Hepatocyte (in vitro differentiated cells): ENCODE measurements around the gene SLC35G6. TPM values are rescaled to one million over a fixed set of nuclear protein-coding genes. Genes with fewer than 3 reads are reported as not detected.

Experiments used
- DNase-seq: peaks from one replicate; pipeline ENCODE4 v3.0.0-alpha.2; 2016; ENCODE audit warnings: low spot score
- H2AFZ ChIP-seq: fragments of 200-600 bp; sonication (generic); 2 replicates; pipeline ENCODE4 v1.6.0; 2016; ENCODE audit warnings: antibody characterized with exemption, mild to moderate bottlenecking
- H3K27ac ChIP-seq: fragments of 200-600 bp; sonication (generic); 2 replicates; pipeline ENCODE4 v1.5.1; 2016; ENCODE audit warnings: mild to moderate bottlenecking
- H3K27me3 ChIP-seq: fragments of 200-600 bp; sonication (generic); 2 replicates; pipeline ENCODE4 v1.6.1; 2016
- H3K36me3 ChIP-seq: fragments of 200-600 bp; sonication (generic); replicated peaks from 2 replicates; pipeline ENCODE4 v1.5.1; 2016; ENCODE audit warnings: low read depth; ENCODE audit not compliant: insufficient read depth
- H3K4me1 ChIP-seq: fragments of 200-600 bp; sonication (generic); 2 replicates; pipeline ENCODE4 v1.5.1; 2016; ENCODE audit warnings: mild to moderate bottlenecking, moderate library complexity; ENCODE audit not compliant: insufficient read depth
- H3K4me2 ChIP-seq: fragments of 200-600 bp; sonication (generic); 2 replicates; pipeline ENCODE4 v1.6.0; 2016
- H3K4me3 ChIP-seq: fragments of 200-600 bp; sonication (generic); 2 replicates; pipeline ENCODE4 v1.5.1; 2016; ENCODE audit warnings: mild to moderate bottlenecking
- H3K79me2 ChIP-seq: fragments of 200-600 bp; sonication (generic); 2 replicates; pipeline ENCODE4 v1.6.0; 2017; ENCODE audit warnings: mild to moderate bottlenecking
- H3K9me2 ChIP-seq: fragments of 200-600 bp; sonication (generic); replicated peaks from 2 replicates; pipeline ENCODE4 v1.6.0; 2017; ENCODE audit warnings: mild to moderate bottlenecking; ENCODE audit not compliant: insufficient read depth
- H3K9me3 ChIP-seq: fragments of 200-600 bp; sonication (generic); 2 replicates; pipeline ENCODE4 v1.5.1; 2016; ENCODE audit warnings: low read depth, mild to moderate bottlenecking
- H4K20me1 ChIP-seq: fragments of 200-600 bp; sonication (generic); 2 replicates; pipeline ENCODE4 v1.6.0; 2016; ENCODE audit warnings: mild to moderate bottlenecking; ENCODE audit not compliant: insufficient read depth, poor library complexity, severe bottlenecking
- CTCF ChIP-seq: fragments of 200-600 bp; sonication (generic); IDR thresholded peaks from 2 replicates; pipeline ENCODE4 v1.5.1; 2016; ENCODE audit warnings: antibody characterized with exemption, mild to moderate bottlenecking; ENCODE audit not compliant: poor library complexity
- EZH2 ChIP-seq: fragments of 200-600 bp; sonication (generic); IDR thresholded peaks from 2 replicates; pipeline ENCODE4 v1.6.1; 2016; ENCODE audit warnings: antibody characterized with exemption, mild to moderate bottlenecking, borderline replicate concordance
- EZH2phosphoT487 ChIP-seq: fragments of 200-600 bp; sonication (generic); IDR thresholded peaks from one replicate; pipeline ENCODE4 v1.6.1; 2018; ENCODE audit warnings: antibody characterized with exemption, mild to moderate bottlenecking, low read depth, moderate library complexity; ENCODE audit not compliant: unreplicated experiment, severe bottlenecking
- WGBS: methylation state at CpG from one replicate; pipeline ENCODE4 v1.1.6; 2016; ENCODE audit warnings: low lambda C conversion rate; ENCODE audit errors: missing lambda C conversion rate; 5-methylcytosine and 5-hydroxymethylcytosine counted together
- polyA plus RNA-seq: library from polyadenylated mRNA; unstranded; fragments of >200 nt; fragmentation: Nextera tagmentation; extraction: Ambion mirVana; gene quantifications from 2 replicates; pipeline ENCODE4 v1.2.1, GENCODE V29; 2016
- total RNA-seq: library from RNA; depleted of rRNA; stranded (reverse); fragments of >200 nt; gene quantifications from 2 replicates; pipeline ENCODE4 v1.2.3, GENCODE V29; 2014

Gene SLC35G6
- total and polyA plus RNA-seq, 2 experiments from 2014 or later = 0.30 TPM; not detected in 1

GRCh38 chr17:7508145-7508544 lies 26.9 kb downstream of the SLC35G6 start:
- no peaks in the 10 kb centered on the region for H4K20me1 ChIP-seq
- H3K4me1 ChIP-seq = no peaks in the 10 kb centered on the region
- no peak for TF ChIP-seq EZH2
- TF ChIP-seq EZH2phosphoT487 = no peak
- TF ChIP-seq CTCF = no peak
- 88% methylated on average over 11 of the region's 11 CpGs for WGBS
- no peaks in the 10 kb centered on the region for H3K79me2 ChIP-seq
- H3K4me3 ChIP-seq = no peak overlapping the region
- no peak overlapping the region for H2AFZ ChIP-seq
- no peaks in the 10 kb centered on the region for H3K36me3 ChIP-seq
- no peaks in the 10 kb centered on the region for H3K27me3 ChIP-seq
- H3K9me3 ChIP-seq = no peaks in the 10 kb centered on the region
- no peak overlapping the region for H3K27ac ChIP-seq
- no peak overlapping the region for H3K4me2 ChIP-seq
- no peaks in the 10 kb centered on the region for H3K9me2 ChIP-seq
- no peak for DNase-seq

- Histone ChIP-seq H3K27me3 (no peaks in the 10 kb centered on the region), H3K9me3 (no peaks in the 10 kb centered on the region), H3K36me3 (no peaks in the 10 kb centered on the region), H3K27ac (no peak overlapping the region), H3K4me1 (no peaks in the 10 kb centered on the region), H3K79me2 (no peaks in the 10 kb centered on the region), H3K4me3 (no peak overlapping the region), H2AFZ (no peak overlapping the region), H3K4me2 (no peak overlapping the region), H4K20me1 (no peaks in the 10 kb centered on the region), H3K9me2 (no peaks in the 10 kb centered on the region)
- 98% methylated on average over 9 of the region's 9 CpGs for WGBS
- DNase-seq = no peak
- no peak for TF ChIP-seq EZH2
- TF ChIP-seq CTCF = no peak
- no peak for TF ChIP-seq EZH2phosphoT487
Measured at GRCh38 chr17:7508846-7509245, 27.6 kb downstream of the SLC35G6 start.

DNA sequence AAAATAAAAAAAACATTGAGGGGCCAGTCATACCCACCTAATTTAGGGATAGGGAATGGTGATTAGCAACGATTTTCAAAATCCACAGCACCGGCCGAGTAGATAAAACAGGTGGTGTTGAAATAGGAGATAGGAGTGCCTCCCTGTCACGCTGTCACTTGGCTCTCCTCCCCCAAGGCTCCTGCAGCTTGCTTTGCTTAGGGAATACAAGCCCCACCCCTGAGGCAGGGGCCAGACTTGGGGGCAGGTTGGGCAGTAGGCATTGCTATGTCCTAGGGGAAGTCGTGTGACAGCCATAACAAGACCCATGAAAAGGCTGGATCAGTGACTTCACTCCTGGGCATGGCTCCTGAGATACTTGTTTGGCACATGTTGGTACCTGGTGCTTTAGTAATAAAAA lies 28.7 kb downstream of the SLC35G6 start:
- H3K4me3 ChIP-seq = no peak overlapping the region
- H3K79me2 ChIP-seq = no peaks in the 10 kb centered on the region
- H3K27ac ChIP-seq = no peak overlapping the region
- no peaks in the 10 kb centered on the region for H3K27me3 ChIP-seq
- no peak overlapping the region for H3K4me2 ChIP-seq
- H4K20me1 ChIP-seq = no peaks in the 10 kb centered on the region
- no peaks in the 10 kb centered on the region for H3K4me1 ChIP-seq
- no peaks in the 10 kb centered on the region for H3K9me3 ChIP-seq
- H2AFZ ChIP-seq = no peak overlapping the region
- H3K9me2 ChIP-seq = no peaks in the 10 kb centered on the region
- WGBS = 87% methylated on average over 5 of the region's 5 CpGs
- no peaks in the 10 kb centered on the region for H3K36me3 ChIP-seq
- no peak for DNase-seq
- TF ChIP-seq CTCF = no peak
- no peak for TF ChIP-seq EZH2phosphoT487
- no peak for TF ChIP-seq EZH2

DNA sequence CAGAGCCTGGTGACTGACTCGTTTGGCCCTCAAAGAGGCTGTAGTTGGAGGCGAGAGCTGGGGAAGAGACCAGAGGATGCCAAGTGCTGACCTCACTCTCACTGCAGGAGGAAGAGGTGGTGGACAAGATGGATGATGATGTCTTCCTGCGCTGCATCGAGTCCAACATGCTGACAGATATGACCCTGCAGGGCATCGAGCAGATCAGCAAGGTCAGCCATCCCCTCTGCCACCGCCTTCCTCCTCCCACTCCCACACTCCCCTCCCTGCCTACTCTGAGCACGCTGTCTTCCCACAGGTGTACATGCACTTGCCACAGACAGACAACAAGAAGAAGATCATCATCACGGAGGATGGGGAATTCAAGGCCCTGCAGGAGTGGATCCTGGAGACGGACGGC lies 29.9 kb downstream of the SLC35G6 start:
- no peak overlapping the region for H2AFZ ChIP-seq
- H3K9me2 ChIP-seq = no peaks in the 10 kb centered on the region
- no peaks in the 10 kb centered on the region for H4K20me1 ChIP-seq
- H3K9me3 ChIP-seq = no peaks in the 10 kb centered on the region
- no peaks in the 10 kb centered on the region for H3K27me3 ChIP-seq
- no peaks in the 10 kb centered on the region for H3K79me2 ChIP-seq
- H3K27ac ChIP-seq = no peak overlapping the region
- H3K36me3 ChIP-seq = no peaks in the 10 kb centered on the region
- 91% methylated on average over 10 of the region's 10 CpGs for WGBS
- DNase-seq = no peak
- H3K4me1 ChIP-seq = no peaks in the 10 kb centered on the region
- TF ChIP-seq EZH2 (no peak), EZH2phosphoT487 (no peak), CTCF (no peak)
- no peak overlapping the region for H3K4me3 ChIP-seq
- no peak overlapping the region for H3K4me2 ChIP-seq
